AG09319 (cell line): ENCODE data around the gene CEP162.
"Not testable (repeated sequence)": the region's sequence is repeated elsewhere in the genome, so short reads cannot be mapped to it uniquely, and the experiment has no call there.

Experiments used
- DNase-seq: peaks from one replicate; pipeline ENCODE4 v3.0.0-alpha.2; 2010; ENCODE audit warnings: low read depth; ENCODE audit errors: extremely low read depth
- CTCF ChIP-seq: IDR thresholded peaks from 2 replicates; pipeline ENCODE4 v1.5.1; 2011; ENCODE audit warnings: low read depth, mild to moderate bottlenecking, inconsistent platforms, low read length, moderate library complexity

Gene CEP162

GRCh38 chr6:84253380-84253779, 25.9 kb upstream of the CEP162 start:
- no peak for TF ChIP-seq CTCF
- DNase-seq = no peak

GRCh38 chr6:84251891-84252539, 24.6 kb upstream of the CEP162 start:
- no peak for TF ChIP-seq CTCF
- no peak for DNase-seq

- no peak for DNase-seq
Observed at GRCh38 chr6:84249724-84250123, 22.3 kb upstream of the CEP162 start.

DNA sequence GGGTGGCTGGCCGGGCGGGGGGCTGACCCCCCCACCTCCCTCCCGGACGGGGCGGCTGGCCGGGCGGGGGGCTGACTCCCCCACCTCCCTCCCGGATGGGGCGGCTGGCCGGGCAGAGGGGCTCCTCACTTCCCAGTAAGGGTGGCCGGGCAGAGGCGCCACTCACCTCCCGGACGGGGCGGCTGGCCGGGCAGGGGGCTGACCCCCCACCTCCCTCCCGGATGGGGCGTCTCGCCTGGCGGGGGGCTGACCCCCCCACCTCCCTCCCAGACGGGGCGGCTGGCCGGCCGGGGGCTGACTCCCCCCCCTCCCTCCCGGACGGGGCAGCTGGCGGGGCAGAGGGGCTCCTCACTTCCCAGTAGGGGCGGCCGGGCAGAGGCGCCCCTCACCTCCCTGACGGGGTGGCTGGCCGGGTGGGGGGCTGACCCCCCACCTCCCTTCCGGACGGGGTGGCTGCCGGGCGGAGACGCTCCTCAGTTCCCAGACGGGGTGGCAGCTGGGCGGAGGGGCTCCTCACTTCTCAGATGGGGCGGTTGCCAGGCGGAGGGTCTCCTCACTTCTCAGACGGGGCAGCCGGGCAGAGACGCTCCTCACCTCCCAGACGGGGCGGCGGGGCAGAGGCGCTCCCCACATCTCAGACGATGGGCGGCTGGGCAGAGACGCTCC, 17.1 kb upstream of the CEP162 start:
- not testable (repeated sequence) for DNase-seq

More at GRCh38 chr6:84249724-84250123, 22.3 kb upstream of the CEP162 start:
- TF ChIP-seq CTCF = no peak

GRCh38 chr6:84243240-84243639, 15.8 kb upstream of the CEP162 start:
- no peak for DNase-seq
- peak; percentile 11 for TF ChIP-seq CTCF

DNA sequence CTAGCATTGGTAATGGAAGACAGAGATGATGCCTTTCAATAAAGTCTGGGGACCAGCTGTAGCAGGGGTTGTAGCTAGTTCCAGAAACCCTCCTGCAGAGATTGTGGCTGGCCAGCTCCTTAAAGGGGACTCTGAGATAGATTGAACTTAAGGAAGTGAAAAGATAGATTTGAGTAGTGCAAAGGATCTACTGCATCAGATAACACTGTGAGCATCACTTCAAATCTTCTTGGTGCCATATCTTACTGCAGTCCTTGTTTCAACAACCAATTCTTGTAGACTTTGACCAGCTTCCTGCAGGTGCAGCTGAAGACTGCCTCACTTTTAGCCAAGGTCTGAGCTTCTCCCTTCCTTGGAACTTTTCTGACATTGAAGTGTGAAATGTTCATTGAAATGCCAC, 14.8 kb upstream of the CEP162 start:
- no peak for DNase-seq
- TF ChIP-seq CTCF = no peak

DNA sequence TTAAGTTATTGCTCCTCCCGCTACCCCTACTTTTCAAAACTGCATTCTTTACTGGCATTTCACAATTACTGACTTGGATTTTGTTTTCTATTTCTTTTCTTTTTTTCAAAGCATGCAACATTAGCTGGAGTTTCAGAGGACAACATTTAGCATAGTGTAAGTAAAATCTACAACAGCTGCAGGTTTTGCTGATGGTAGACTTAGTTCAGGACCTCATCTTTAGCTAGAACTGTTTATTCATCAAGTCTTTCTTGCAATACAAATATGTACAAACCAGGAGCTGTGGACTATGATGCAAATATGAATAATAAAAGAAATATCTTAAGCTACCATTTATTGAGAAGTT, 728 bp upstream of the CEP162 start:
- DNase-seq = no peak

More for the DNA sequence above, 728 bp upstream of the CEP162 start:
- TF ChIP-seq CTCF = no peak
